Parathyroid adenoma (tissue), 2 donors: ENCODE measurements around the gene DGAT2.

Source experiments
- H2AFZ ChIP-seq: fragments of 300-600 bp; sonication (generic); one replicate; pipeline ENCODE4 v1.7.0; 2017; ENCODE audit warnings: antibody characterized with exemption, mild to moderate bottlenecking
- H3K27ac ChIP-seq: fragments of 300-600 bp; sonication (generic); one replicate; pipeline ENCODE4 v1.7.0; 2017
- H3K27me3 ChIP-seq: fragments of 300-600 bp; sonication (generic); one replicate; pipeline ENCODE4 v1.7.0; 2017; ENCODE audit warnings: low read length; ENCODE audit not compliant: control insufficient read depth, insufficient read depth
- H3K36me3 ChIP-seq: fragments of 300-600 bp; sonication (generic); one replicate; pipeline ENCODE4 v1.7.0; 2017; ENCODE audit warnings: low read length; ENCODE audit not compliant: control insufficient read depth, insufficient read depth
- H3K4me1 ChIP-seq: fragments of 300-600 bp; sonication (generic); one replicate; pipeline ENCODE4 v1.7.0; 2017; ENCODE audit warnings: control low read depth
- H3K4me2 ChIP-seq: fragments of 300-600 bp; sonication (generic); one replicate; pipeline ENCODE4 v1.7.0; 2017; ENCODE audit warnings: low read length
- H3K4me3 ChIP-seq: fragments of 300-600 bp; sonication (generic); one replicate; pipeline ENCODE4 v1.7.0; 2017; ENCODE audit warnings: low read depth, low read length
- H3K79me2 ChIP-seq: fragments of 300-600 bp; sonication (generic); one replicate; pipeline ENCODE4 v1.7.0; 2017; ENCODE audit warnings: control low read depth
- H3K9ac ChIP-seq: fragments of 300-600 bp; sonication (generic); one replicate; pipeline ENCODE4 v1.7.0; 2017; ENCODE audit warnings: mild to moderate bottlenecking
- H3K9me3 ChIP-seq: fragments of 300-600 bp; sonication (generic); one replicate; pipeline ENCODE4 v1.7.0; 2017; ENCODE audit warnings: low read length; ENCODE audit not compliant: control insufficient read depth
- CTCF ChIP-seq: fragments of 300-600 bp; sonication (generic); IDR thresholded peaks from one replicate; pipeline ENCODE4 v1.7.0; 2017; ENCODE audit warnings: antibody characterized with exemption, mild to moderate bottlenecking
- donor health status: primary hyperparathyroidism.

The DGAT2 gene

GRCh38 chr11:75797116-75797515 lies 28.5 kb downstream of the DGAT2 start:
- no peak overlapping the region for H3K9ac ChIP-seq
- no peaks in the 10 kb centered on the region for H3K79me2 ChIP-seq
- no peaks in the 10 kb centered on the region for H3K4me1 ChIP-seq
- H3K9me3 ChIP-seq: no peaks in the 10 kb centered on the region
- no peak overlapping the region for H3K4me2 ChIP-seq
- TF ChIP-seq CTCF: no peak
- H3K27ac ChIP-seq: no peak overlapping the region
- no peaks in the 10 kb centered on the region for H3K36me3 ChIP-seq
- no peak overlapping the region for H2AFZ ChIP-seq
- H3K4me3 ChIP-seq: no peak overlapping the region
- H3K27me3 ChIP-seq: no peaks in the 10 kb centered on the region

GRCh38 chr11:75797792-75798191 lies 29.2 kb downstream of the DGAT2 start:
- no peak overlapping the region for H3K4me3 ChIP-seq

GRCh38 chr11:75800136-75800675 lies 31.6 kb downstream of the DGAT2 start:
- H3K4me3 ChIP-seq: no peak overlapping the region
- no peak for TF ChIP-seq CTCF
- H3K79me2 ChIP-seq: no peaks in the 10 kb centered on the region
- no peak overlapping the region for H3K27ac ChIP-seq
- H3K9me3 ChIP-seq: no peaks in the 10 kb centered on the region
- no peak overlapping the region for H3K9ac ChIP-seq
- no peaks in the 10 kb centered on the region for H3K4me1 ChIP-seq
- no peak overlapping the region for H3K4me2 ChIP-seq
- no peaks in the 10 kb centered on the region for H3K27me3 ChIP-seq
- H3K36me3 ChIP-seq: no peaks in the 10 kb centered on the region
- H2AFZ ChIP-seq: no peak overlapping the region

More at GRCh38 chr11:75797792-75798191, 29.2 kb downstream of the DGAT2 start:
- H3K27ac ChIP-seq: no peak overlapping the region
- no peaks in the 10 kb centered on the region for H3K27me3 ChIP-seq
- H3K9me3 ChIP-seq: no peaks in the 10 kb centered on the region
- no peaks in the 10 kb centered on the region for H3K4me1 ChIP-seq
- no peak overlapping the region for H3K4me2 ChIP-seq
- H2AFZ ChIP-seq: no peak overlapping the region
- no peak overlapping the region for H3K9ac ChIP-seq
- TF ChIP-seq CTCF: no peak
- no peaks in the 10 kb centered on the region for H3K79me2 ChIP-seq
- H3K36me3 ChIP-seq: no peaks in the 10 kb centered on the region

GRCh38 chr11:75800728-75801361 lies 32.3 kb downstream of the DGAT2 start:
- Histone ChIP-seq H3K9ac (no peak overlapping the region), H2AFZ (no peak overlapping the region), H3K4me1 (no peaks in the 10 kb centered on the region), H3K27me3 (no peaks in the 10 kb centered on the region), H3K27ac (no peak overlapping the region), H3K4me3 (no peak overlapping the region), H3K79me2 (no peaks in the 10 kb centered on the region), H3K36me3 (no peaks in the 10 kb centered on the region), H3K4me2 (no peak overlapping the region), H3K9me3 (no peaks in the 10 kb centered on the region)
- TF ChIP-seq CTCF: no peak
